C4-2B (cell line): ENCODE data around the gene TRPV5.

Experiments used
- H3K27ac ChIP-seq: fragments of 450-650 bp; 2 replicates; pipeline ENCODE4 v1.5.1; 2017
- ZFX ChIP-seq: fragments of 450-650 bp; IDR thresholded peaks from 2 replicates; pipeline ENCODE4 v1.6.1; 2017
- TF ChIP-seq, protein P1 (sequence below): fragments of 450-650 bp; conservative IDR thresholded peaks from 2 replicates; pipeline ENCODE4 v1.5.1; 2017; ENCODE audit warnings: mild to moderate bottlenecking

The TRPV5 gene

DNA sequence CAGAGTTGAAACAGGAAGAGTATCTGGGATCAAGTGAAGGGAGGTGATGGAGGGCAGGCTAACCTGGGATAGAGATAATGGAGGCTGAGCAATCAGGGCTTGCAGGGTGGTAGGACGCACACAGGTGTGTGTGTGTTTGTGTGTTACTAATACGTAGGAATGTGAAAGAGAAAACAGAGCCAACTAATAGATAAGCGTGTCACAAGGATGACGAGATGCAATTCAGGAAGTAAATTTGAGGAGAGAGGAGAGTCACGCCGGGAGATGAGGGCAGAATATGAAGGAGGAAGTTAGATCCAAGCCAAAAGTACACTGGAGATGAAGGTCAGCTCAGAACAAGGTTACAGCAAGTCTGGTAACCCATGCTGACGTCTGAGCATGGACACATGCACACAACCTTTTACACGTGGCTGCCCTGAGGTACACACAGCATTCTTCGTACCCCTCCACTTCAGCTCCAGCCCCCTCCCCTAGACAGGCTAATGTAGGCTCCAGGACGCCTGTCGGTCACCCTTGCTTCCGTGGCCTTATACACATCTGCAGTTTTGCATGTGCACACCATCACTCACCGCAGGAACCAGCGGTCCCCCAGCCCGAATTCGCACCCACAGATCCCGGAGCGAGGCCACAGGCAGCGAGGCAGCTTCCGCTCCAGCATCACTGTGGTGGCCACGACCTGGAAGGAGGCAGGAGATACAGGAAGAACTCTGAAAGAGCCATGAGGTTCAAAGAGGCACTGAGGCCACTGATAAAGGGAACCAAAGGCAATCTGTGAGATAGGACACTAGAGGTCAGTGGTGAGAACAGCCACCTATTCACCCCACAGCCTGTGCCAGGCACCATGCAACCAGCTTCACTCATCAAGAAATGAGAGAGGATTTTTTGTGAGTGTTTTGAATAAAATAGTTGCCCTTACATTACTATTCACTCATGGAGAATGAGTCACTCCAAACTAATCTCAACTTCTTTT, 24.3 kb downstream of the TRPV5 start:
- H3K27ac ChIP-seq: peak overlapping the region; percentile 15; the same call in 1 of the 2 replicates
- TF ChIP-seq, protein P1, sequence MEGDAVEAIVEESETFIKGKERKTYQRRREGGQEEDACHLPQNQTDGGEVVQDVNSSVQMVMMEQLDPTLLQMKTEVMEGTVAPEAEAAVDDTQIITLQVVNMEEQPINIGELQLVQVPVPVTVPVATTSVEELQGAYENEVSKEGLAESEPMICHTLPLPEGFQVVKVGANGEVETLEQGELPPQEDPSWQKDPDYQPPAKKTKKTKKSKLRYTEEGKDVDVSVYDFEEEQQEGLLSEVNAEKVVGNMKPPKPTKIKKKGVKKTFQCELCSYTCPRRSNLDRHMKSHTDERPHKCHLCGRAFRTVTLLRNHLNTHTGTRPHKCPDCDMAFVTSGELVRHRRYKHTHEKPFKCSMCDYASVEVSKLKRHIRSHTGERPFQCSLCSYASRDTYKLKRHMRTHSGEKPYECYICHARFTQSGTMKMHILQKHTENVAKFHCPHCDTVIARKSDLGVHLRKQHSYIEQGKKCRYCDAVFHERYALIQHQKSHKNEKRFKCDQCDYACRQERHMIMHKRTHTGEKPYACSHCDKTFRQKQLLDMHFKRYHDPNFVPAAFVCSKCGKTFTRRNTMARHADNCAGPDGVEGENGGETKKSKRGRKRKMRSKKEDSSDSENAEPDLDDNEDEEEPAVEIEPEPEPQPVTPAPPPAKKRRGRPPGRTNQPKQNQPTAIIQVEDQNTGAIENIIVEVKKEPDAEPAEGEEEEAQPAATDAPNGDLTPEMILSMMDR: peak; percentile 87
- TF ChIP-seq ZFX: no peak

GRCh38 chr7:142908290-142908689, 25.3 kb downstream of the TRPV5 start:
- TF ChIP-seq ZFX: no peak

DNA sequence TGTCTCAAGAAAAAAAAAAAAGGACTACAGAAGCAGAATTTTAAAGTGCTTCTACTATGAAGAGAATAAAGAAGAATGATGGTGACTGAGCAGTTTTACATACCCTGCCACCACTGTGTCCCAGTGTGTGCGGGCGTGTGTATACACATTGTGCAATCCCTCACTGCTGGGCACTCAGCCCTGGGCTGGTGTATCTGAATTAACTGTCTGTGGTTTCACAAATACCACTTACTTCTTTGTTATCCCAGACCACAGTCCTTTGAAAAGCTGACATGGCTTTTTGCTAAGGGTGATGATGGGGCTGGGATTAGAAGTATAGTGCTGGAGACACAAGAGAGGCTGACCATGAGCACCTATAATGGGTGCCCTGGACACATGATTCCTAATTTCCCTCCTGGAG, 26.9 kb downstream of the TRPV5 start:
- TF ChIP-seq, protein P1: no peak
- TF ChIP-seq ZFX: 0 out of 2 replicates have a peak, but pooled peaks have one; percentile 6
- no peak overlapping the region for H3K27ac ChIP-seq

More at GRCh38 chr7:142908290-142908689, 25.3 kb downstream of the TRPV5 start:
- H3K27ac ChIP-seq: no peak overlapping the region; the same call in 1 of the 2 replicates

DNA sequence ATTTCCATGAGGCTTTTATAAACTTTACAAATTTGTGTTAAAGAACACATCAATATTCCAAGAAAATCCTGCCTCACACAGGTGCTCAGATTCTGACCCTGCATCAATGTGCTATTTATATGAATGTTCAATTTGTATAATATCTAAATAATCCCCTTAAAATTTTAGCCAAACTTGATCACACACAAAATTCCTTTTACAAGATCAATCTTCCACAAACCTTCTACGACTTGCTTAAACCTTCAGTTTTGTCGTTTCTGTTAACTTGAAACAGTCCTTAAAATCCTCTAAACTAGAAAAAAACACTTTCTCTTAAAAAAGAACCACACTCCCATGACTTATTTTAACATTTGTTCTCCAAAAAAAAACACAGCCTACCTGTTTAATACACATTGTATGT, 27.8 kb downstream of the TRPV5 start:
- TF ChIP-seq, protein P1: no peak
- H3K27ac ChIP-seq: no peak overlapping the region

DNA sequence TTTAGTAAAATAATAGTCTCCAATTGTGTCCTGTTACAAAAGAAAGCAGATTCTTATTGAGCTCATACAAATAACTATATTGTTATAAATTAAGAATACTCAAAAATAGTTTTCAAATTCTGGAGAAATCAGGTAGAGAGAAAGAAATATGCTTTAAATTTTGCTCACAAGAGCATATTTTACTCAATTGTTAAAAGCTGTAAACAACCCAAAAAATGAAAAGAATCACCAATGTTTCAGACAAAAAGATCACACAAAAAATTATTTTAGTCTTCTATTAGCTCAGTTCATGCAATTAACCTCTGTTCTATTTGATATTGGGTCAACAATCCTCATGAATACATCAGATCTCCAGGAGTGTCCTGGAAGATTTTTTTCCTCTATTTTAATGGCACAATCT, 29.4 kb downstream of the TRPV5 start:
- TF ChIP-seq, protein P1: no peak
- TF ChIP-seq ZFX: no peak
- H3K27ac ChIP-seq: no peak overlapping the region

GRCh38 chr7:142901426-142902259, 31.9 kb downstream of the TRPV5 start:
- no peak for TF ChIP-seq ZFX
- TF ChIP-seq, protein P1: no peak
- peak overlapping the region; percentile 70 for H3K27ac ChIP-seq

GRCh38 chr7:142899661-142900060, 33.9 kb downstream of the TRPV5 start:
- peak overlapping the region; percentile 93; the same call in 1 of the 2 replicates for H3K27ac ChIP-seq
- TF ChIP-seq, protein P1: no peak
- TF ChIP-seq ZFX: no peak
